ENCODE data around the gene FOXA2. TPM values are rescaled to one million over a fixed set of nuclear protein-coding genes. Genes with fewer than 3 reads are reported as not detected.

FOXA2 gene
- total and polyA plus RNA-seq, 2 of the 13 experiments (the other 11 are each of a cell fraction or from before 2014, with no cell fraction given) = 8.8 to 12.2 TPM

GRCh38 chr20:22583773-22584521, 425 bp downstream of the FOXA2 start (continued):
- TF ChIP-seq ZHX1 (CRISPR knock-in tag; IDR thresholded peaks at IDR 0.05; ENCODE audit: low read depth) (no peak), ZNF20 (CRISPR knock-in tag; IDR thresholded peaks at IDR 0.05) (no peak), TCF7L2 (IDR thresholded peaks at IDR 0.05; ENCODE audit: low read depth, low read length) (no peak), ATF2 (CRISPR knock-in tag; IDR thresholded peaks at IDR 0.05) (no peak; the same call in 1 of the 2 replicates), CCAR2 (optimal IDR thresholded peaks at IDR 0.05; ENCODE audit: low read depth, low read length) (peak; percentile 31), KLF15 (CRISPR knock-in tag; IDR thresholded peaks at IDR 0.05; ENCODE audit: borderline replicate concordance) (no peak), PAXIP1 (CRISPR knock-in tag; conservative IDR thresholded peaks at IDR 0.05) (peak; percentile 78), ZNF710 (CRISPR knock-in tag; IDR thresholded peaks at IDR 0.05; ENCODE audit: borderline replicate concordance) (peak; percentile 73; the same call in 1 of the 2 replicates), MXD1 (CRISPR knock-in tag; IDR thresholded peaks at IDR 0.05) (no peak), MED13 (CRISPR knock-in tag; IDR thresholded peaks at IDR 0.05) (0 out of 2 replicates have a peak, but pooled peaks have one; percentile 7), HNRNPK (IDR thresholded peaks at IDR 0.05; ENCODE audit: low read depth, low read length, poor library complexity, severe bottlenecking) (no peak), ZNF432 (CRISPR knock-in tag; IDR thresholded peaks at IDR 0.05; ENCODE audit: borderline replicate concordance) (no peak), ATRX (CRISPR knock-in tag; IDR thresholded peaks at IDR 0.05; ENCODE audit: borderline replicate concordance) (no peak), ZNF296 (CRISPR knock-in tag; conservative IDR thresholded peaks at IDR 0.05) (0 out of 2 replicates have a peak, but pooled peaks have one; percentile 0), KAT8 (CRISPR knock-in tag; IDR thresholded peaks at IDR 0.05) (peak; percentile 26; the same call in 1 of the 2 replicates), ZKSCAN5 (CRISPR knock-in tag; IDR thresholded peaks at IDR 0.05) (no peak), RFX3 (CRISPR knock-in tag; IDR thresholded peaks at IDR 0.05) (no peak), HMGA1 (CRISPR knock-in tag; conservative IDR thresholded peaks at IDR 0.05) (no peak)
